ENCODE data around the gene ELMO1. TPM values are rescaled to one million over a fixed set of nuclear protein-coding genes. Genes with fewer than 3 reads are reported as not detected.
A peak's percentile ranks its signal among the peaks of the same experiment; 100 is the strongest.

Gene ELMO1
- total RNA-seq, 1 donor from 2014 or later, result 53.8 TPM

DNA sequence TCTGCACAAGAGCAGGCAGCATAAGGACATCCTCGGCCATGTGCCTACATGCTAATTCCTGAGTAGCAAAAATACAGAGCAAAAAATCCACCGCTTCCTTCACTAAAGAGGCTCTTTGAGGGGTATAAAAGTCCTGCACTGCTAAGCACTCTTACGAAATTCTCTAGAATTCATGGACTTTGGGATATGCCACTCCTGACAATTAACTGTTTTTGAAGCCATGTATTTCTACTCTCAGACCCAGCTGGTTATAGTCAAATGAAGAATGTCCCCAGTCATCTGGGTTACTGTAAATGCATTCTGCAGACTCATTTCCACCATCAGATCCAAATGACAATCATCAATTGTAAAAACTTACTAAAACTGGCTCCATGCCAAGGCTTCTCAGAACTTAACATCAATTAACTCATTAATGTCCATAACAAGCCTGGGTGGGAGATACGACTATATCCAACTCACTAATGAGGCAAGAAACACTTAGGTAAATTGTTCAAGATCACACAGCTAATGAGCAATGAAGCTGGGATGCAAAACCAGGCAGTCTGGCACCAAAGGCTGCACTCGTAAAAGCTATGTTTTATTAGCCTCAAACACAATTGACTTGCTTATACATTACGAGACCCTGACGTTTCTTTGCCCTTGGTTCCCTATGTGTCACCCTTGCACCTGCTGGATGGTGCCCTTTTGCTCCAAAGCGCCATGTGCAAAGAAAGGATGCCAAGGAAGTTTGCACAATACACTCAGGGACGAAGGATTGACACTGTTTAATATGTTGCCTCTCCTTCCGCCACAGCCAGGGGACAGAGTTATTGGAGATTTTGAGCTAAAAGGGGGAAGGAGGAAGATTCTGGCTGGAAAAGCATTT, 250.4 kb downstream of the ELMO1 start:
- Histone ChIP-seq H3K4me1 (peaks cover 16% of the 10 kb centered on the region), H3K36me3 (peaks cover 25% of the 10 kb centered on the region), H3K27me3 (no peaks in the 10 kb centered on the region), H3K9me3 (no peaks in the 10 kb centered on the region), H3K27ac (no peak overlapping the region), H3K4me3 (no peak overlapping the region)
- ATAC-seq (peak; percentile 9), DNase-seq (no peak)
- intact Hi-C loops (cut with DNase I), result no loop called here
- TF ChIP-seq, protein P1, sequence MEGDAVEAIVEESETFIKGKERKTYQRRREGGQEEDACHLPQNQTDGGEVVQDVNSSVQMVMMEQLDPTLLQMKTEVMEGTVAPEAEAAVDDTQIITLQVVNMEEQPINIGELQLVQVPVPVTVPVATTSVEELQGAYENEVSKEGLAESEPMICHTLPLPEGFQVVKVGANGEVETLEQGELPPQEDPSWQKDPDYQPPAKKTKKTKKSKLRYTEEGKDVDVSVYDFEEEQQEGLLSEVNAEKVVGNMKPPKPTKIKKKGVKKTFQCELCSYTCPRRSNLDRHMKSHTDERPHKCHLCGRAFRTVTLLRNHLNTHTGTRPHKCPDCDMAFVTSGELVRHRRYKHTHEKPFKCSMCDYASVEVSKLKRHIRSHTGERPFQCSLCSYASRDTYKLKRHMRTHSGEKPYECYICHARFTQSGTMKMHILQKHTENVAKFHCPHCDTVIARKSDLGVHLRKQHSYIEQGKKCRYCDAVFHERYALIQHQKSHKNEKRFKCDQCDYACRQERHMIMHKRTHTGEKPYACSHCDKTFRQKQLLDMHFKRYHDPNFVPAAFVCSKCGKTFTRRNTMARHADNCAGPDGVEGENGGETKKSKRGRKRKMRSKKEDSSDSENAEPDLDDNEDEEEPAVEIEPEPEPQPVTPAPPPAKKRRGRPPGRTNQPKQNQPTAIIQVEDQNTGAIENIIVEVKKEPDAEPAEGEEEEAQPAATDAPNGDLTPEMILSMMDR (IDR thresholded peaks at IDR 0.05), result no peak

DNA sequence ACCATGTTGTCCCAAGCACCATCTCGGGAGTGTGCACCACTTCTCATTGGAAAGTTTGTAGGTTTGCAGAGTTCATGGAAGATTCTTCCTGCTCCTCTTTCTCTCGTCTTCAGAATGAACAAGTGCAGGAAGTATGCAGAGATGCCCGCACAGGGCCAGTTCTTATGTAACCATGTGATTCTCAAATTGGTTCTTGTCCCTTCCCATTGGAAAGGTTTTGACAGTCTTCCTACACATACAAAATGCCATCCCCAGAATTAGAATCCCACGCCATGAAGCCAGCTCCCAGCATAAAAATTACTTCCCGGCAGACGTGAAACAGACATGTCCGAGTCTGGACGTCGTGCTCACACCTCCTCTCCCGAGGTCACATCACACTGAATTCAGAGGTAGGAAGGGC, 251.6 kb downstream of the ELMO1 start:
- Histone ChIP-seq H3K27me3 (no peaks in the 10 kb centered on the region), H3K4me3 (no peak overlapping the region), H3K27ac (no peak overlapping the region), H3K9me3 (no peaks in the 10 kb centered on the region), H3K4me1 (peaks cover 16% of the 10 kb centered on the region), H3K36me3 (peaks cover 18% of the 10 kb centered on the region)
- no peak for DNase-seq
- TF ChIP-seq, protein P1 (IDR thresholded peaks at IDR 0.05), result no peak
- intact Hi-C loops (cut with DNase I), result no loop called here
- ATAC-seq, result no peak

DNA sequence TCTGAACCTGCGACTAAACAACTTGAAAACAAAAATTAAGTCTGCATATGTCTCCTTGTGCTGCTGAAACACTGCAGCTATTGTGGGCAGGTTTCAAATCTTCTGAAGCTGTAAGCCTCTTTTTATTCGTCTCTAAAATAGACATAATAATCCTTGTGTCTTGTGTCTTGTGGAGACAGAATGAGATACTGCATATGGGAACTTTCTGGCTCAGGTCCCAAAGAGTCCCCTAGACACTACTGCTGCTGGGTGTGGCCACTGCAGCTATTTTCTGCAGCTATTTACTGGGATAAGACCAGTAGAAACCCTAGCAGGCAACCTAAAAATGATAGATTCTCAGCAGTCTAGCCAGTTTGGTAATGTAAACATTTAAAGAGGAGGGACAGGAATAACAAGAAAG, 252.0 kb downstream of the ELMO1 start:
- ATAC-seq (no peak), DNase-seq (no peak)
- Histone ChIP-seq H3K27me3 (no peaks in the 10 kb centered on the region), H3K4me1 (peaks cover 16% of the 10 kb centered on the region), H3K9me3 (no peaks in the 10 kb centered on the region), H3K4me3 (no peak overlapping the region), H3K36me3 (peaks cover 18% of the 10 kb centered on the region), H3K27ac (no peak overlapping the region)
- intact Hi-C loops (cut with DNase I), result no loop called here
- TF ChIP-seq, protein P1 (IDR thresholded peaks at IDR 0.05), result no peak

DNA sequence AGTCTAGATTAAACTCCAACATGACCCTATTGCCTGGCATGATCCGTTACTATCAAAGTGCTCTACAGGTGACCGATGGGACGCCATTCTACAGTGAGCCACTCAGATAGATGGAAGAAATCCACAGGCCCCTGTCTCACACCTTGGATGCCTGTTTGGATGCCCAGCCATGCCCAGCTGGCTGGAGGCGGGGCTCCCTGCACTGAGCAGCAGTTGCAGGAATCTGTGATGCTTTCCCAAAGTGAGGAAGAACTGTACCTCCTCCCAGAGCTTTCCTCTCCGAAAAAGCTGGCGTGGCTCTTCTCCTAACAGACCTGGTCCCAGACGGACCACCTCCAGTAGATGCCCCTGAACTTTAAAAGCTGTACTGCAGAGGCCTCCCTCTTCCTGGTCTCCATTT, 253.3 kb downstream of the ELMO1 start:
- TF ChIP-seq, protein P1 (IDR thresholded peaks at IDR 0.05), result no peak
- DNase-seq (no peak), ATAC-seq (no peak)
- Histone ChIP-seq H3K9me3 (no peaks in the 10 kb centered on the region), H3K36me3 (peaks cover 18% of the 10 kb centered on the region), H3K4me3 (no peak overlapping the region), H3K27me3 (no peaks in the 10 kb centered on the region), H3K4me1 (peaks cover 6% of the 10 kb centered on the region), H3K27ac (no peak overlapping the region)
- intact Hi-C loops (cut with DNase I), result no loop called here

DNA sequence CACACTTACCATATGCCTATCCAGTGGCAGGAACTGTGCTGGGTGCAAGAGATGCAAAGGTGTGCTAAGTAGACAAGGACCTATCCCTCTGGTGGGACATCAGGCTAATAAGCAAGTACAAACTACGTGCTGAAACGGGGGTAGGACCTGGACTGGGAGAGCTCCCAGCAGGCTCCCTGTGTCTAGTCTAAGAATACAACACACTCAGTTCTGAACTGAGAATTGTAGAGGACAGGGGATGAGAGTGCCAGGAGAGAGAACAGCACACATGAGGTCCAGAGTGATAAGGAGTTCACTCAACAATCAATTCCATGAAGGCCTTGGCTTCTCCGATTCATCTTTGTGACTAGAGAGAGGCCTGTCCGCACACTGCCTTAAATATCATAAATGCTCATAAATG, 253.7 kb downstream of the ELMO1 start:
- ATAC-seq, result no peak
- DNase-seq, result no peak
- Histone ChIP-seq H3K27me3 (no peaks in the 10 kb centered on the region), H3K36me3 (peaks cover 18% of the 10 kb centered on the region), H3K4me3 (no peak overlapping the region), H3K9me3 (no peaks in the 10 kb centered on the region), H3K4me1 (peaks cover 3% of the 10 kb centered on the region), H3K27ac (no peak overlapping the region)
- intact Hi-C loops (cut with DNase I), result no loop called here
- TF ChIP-seq, protein P1 (IDR thresholded peaks at IDR 0.05), result no peak
